Breast epithelium (tissue), 3 donors: ENCODE measurements around the gene RPL10.

Experiments used
- CTCF ChIP-seq, 3 donors: fragments of 450-650 bp; IDR thresholded peaks; one replicate each; pipeline ENCODE4 v1.5.1; 2016 to 2017; ENCODE audit warnings: antibody characterized with exemption in 3 of 3, mild to moderate bottlenecking in 3 of 3, moderate library complexity in 3 of 3
- POLR2A ChIP-seq: fragments of 450-650 bp; IDR thresholded peaks from one replicate; pipeline ENCODE4 v1.6.1; 2016; ENCODE audit warnings: antibody characterized with exemption, mild to moderate bottlenecking, moderate library complexity
- POLR2AphosphoS5 ChIP-seq, 3 donors: sonication (generic); formaldehyde crosslinking; IDR thresholded peaks; one replicate each; pipeline ENCODE4 v1.6.1; 2017; ENCODE audit warnings: antibody characterized with exemption in 3 of 3

GRCh38 chrX:154382483-154383069 is 15.6 kb upstream of the RPL10 start:
- TF ChIP-seq CTCF (IDR thresholded peaks at IDR 0.05) (no peak), POLR2A (no peak), POLR2AphosphoS5 (IDR thresholded peaks at IDR 0.05) (no peak)
